Superior temporal gyrus (tissue), 1 donor: ENCODE data around the gene CCDC38.
A peak's percentile ranks its signal among the peaks of the same experiment; 100 is the strongest.
"Not testable (repeated sequence)": the region's sequence is repeated elsewhere in the genome, so short reads cannot be mapped to it uniquely, and the experiment has no call there.

Source experiments
- DNase-seq: peaks from one replicate; pipeline ENCODE4 v3.0.0-alpha.2; 2016; ENCODE audit errors: extremely low spot score

CCDC38 gene

GRCh38 chr12:95882080-95882479, 60.3 kb downstream of the CCDC38 start:
- DNase-seq, result no peak

GRCh38 chr12:95881331-95881955, 61.0 kb downstream of the CCDC38 start:
- no peak for DNase-seq

GRCh38 chr12:95880895-95881294, 61.5 kb downstream of the CCDC38 start:
- no peak for DNase-seq

GRCh38 chr12:95877622-95878021, 64.8 kb downstream of the CCDC38 start:
- DNase-seq, result no peak

- no peak for DNase-seq
Observed at GRCh38 chr12:95874452-95874851, 68.0 kb downstream of the CCDC38 start.

- DNase-seq, result no peak
Observed at GRCh38 chr12:95870897-95871296, 71.5 kb downstream of the CCDC38 start.

- DNase-seq, result no peak
Observed at GRCh38 chr12:95863337-95863736, 79.1 kb downstream of the CCDC38 start.

GRCh38 chr12:95862038-95862437, 80.4 kb downstream of the CCDC38 start:
- DNase-seq, result no peak

GRCh38 chr12:95859947-95860850, 82.2 kb downstream of the CCDC38 start:
- no peak for DNase-seq

- peak; percentile 21 for DNase-seq
Observed at GRCh38 chr12:95859344-95859816, 83.0 kb downstream of the CCDC38 start.

- peak; percentile 99 for DNase-seq
Observed at GRCh38 chr12:95858451-95859343, 83.7 kb downstream of the CCDC38 start, which contains the start of gene SNRPF. SNRPF (plus strand) TSS chr12:95858952; CDS start chr12:95859074, 122 bp downstream.

GRCh38 chr12:95857799-95858198, 84.6 kb downstream of the CCDC38 start:
- DNase-seq, result no peak

GRCh38 chr12:95857156-95857555, 85.3 kb downstream of the CCDC38 start:
- DNase-seq, result no peak

GRCh38 chr12:95852133-95852532, 90.3 kb downstream of the CCDC38 start:
- no peak for DNase-seq

GRCh38 chr12:95851606-95852005, 90.8 kb downstream of the CCDC38 start:
- DNase-seq, result no peak

- peak; percentile 46 for DNase-seq
Observed at GRCh38 chr12:95848575-95849388, 93.6 kb downstream of the CCDC38 start.

GRCh38 chr12:95842426-95842825, 100.0 kb downstream of the CCDC38 start:
- DNase-seq, result not testable (repeated sequence)

GRCh38 chr12:95838125-95838524, 104.3 kb downstream of the CCDC38 start:
- DNase-seq, result no peak

- no peak for DNase-seq
Observed at GRCh38 chr12:95837240-95838038, 105.0 kb downstream of the CCDC38 start.

GRCh38 chr12:95836630-95837239, 105.7 kb downstream of the CCDC38 start:
- DNase-seq, result no peak
